NCI-H1436 treated with DMSO at 0.1 percent for 48 hours (cell line): ENCODE data around the gene SHQ1.
"Not testable (repeated sequence)": the region's sequence is repeated elsewhere in the genome, so short reads cannot be mapped to it uniquely, and the experiment has no call there.

Experiments used
- DNase-seq: peaks from one replicate; lab custom pipeline; 2025; lab: John Stamatoyannopoulos, UW

The SHQ1 gene

DNA sequence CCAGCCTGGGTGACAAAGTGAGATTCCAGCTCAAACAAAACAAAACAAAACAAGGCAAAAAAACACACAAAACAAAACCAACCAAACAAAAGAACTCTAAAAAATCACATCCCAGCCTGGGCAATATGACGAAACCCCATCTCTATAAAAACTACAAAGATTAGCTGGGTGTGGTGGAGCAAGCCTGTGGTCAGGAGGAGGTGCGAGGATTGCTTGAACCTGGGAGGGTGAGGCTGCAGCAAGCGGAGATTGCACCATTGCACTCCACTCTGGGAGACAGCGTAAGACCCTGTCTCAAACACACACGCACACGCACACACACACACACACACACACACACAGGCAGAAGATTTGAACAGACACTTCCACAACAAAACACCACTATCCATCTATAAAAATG is 99.6 kb downstream of the SHQ1 start:
- no peak for DNase-seq

DNA sequence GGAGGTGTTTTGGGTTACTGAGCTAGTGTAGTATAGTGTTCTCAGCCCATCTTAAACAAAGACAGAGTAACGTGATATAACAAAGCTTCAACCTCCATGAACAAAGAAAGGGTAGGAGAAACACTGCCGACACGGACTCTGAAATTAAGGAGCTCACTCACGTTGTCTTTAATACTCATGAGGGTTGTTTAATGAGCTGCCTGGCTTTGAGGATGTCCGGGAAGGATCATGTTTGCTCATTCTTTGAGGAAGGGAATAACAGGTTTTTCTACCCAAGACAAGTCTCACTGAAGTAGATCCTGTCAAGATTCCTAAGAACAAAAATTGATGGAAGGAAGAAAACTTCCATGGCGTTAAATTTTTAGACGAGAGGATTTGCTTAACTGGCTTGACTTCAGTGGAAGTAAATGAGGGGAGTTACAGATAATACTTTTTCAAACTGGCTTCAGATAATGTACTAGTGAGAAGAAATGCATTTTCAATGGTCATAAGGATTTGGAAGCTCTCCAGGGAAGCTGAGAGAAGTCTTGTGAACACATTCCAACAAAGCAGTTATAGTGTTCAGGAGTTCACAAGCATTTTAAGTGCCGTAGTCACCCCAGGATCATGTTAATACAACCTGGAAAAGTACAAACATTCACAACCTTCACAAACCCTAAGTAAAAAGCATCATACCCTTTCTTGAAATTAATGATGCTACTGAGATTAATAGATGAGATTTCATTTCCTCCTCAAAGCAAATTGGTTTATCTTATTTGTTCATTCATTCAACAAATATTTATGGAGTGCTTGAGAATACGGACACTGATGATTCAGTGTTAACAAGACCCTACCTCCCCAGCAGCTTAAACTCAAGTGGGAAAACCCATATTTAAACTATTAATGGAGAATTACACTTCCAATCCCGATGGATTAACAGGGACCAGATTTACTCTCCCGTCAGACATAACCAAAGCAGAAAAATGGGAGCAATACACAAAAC is 101.5 kb downstream of the SHQ1 start:
- no peak for DNase-seq

DNA sequence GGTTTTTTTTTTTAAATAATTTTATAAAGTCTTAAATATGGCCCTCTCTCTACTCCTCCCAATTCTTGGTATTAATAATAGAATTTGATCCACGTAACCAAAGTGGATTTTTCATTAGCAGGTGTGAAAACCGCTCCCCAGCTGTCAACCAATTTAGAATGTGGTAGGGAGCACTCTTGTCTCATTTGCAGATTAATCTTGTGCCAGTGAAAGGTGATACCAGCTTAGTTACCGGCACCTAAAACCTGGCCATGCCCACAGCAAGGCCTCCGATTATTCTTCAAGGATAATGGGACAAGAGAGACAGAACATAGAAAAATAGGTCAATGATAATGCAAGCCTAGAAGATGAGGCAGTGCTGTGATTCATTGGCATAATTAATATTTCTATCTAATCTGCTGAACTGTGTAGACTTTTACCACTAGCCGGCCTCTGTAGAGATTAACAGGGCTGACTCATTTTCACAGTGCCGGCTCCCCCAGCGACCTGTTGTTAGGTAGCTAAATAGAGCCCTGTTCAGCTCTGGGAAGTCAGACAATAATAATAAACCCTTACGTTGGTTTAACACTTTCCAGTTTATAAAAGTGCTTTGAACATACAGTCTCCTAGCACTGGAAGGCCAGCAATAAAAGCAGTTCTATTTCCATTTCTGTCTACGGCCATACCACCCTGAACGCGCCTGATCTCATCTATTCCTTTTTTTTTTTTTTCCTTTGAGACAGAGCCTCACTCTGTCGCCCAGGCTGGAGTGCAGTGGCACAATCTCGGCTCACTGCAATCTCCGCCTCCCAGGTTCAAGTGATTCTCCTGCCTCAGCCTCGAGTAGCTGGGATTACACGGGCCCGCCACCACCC is 102.9 kb downstream of the SHQ1 start:
- no peak for DNase-seq

DNA sequence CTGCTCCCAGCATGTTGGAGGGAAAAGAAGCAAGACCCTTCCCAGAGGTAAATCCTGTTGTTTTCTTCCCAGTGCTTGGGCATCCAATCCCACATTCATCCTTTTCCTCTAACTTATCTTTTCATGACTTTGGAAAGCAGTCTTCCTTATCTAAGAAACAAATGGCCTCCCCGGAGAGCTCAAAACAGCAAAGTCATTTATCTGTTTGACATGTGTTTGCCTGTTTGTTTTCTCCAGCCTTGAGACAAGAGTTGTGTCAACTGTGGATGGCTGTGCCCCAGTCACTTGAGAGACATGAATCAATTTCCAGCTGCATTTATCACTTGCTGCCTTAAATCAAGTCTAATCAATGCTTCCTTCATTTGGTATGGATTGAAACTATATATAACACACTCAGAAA is 103.9 kb downstream of the SHQ1 start:
- no peak for DNase-seq

DNA sequence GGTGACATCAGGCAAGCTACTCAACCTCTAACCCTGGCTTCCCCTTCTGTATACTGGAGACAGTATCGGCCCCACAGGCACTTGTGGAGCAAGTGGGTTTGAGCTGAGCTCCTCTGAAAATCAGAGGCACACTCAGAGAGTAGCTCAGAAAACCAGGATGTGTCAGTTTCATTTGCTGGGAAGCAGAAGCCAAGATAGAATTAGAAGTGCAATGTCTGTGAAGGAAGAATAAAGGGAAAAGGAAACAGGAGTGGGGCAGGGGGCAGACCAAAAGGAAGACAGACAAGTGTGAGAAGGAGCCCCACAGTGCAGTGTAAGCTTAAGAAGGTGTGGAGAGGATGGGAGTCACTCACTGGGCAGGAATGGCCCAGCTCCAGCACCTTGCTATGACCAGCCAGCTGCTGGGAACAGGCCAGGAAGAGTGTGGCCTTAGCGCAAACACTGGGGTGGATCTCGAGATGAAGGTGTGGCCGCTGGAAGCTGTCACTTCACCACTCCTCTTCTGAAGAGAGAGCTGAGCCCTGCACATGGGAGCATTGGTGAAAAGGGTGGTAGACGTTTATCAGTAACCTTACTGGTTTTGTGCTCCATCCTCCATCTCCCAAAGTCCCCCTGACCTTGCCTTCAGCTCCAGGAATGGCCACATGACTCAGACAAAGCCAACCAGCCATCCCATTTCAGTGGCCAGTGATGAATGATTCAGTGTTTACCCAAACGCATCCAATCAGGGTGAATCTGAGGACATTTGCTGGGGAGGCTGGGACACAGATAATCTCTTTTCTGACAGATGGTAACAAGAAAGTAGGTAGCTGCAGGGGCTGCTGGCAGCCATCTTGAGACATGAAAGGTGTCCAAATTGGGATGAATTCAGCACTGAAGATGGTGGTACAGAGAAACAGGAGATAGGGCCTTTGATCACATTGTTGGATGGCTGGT is 108.4 kb downstream of the SHQ1 start:
- DNase-seq = no peak

DNA sequence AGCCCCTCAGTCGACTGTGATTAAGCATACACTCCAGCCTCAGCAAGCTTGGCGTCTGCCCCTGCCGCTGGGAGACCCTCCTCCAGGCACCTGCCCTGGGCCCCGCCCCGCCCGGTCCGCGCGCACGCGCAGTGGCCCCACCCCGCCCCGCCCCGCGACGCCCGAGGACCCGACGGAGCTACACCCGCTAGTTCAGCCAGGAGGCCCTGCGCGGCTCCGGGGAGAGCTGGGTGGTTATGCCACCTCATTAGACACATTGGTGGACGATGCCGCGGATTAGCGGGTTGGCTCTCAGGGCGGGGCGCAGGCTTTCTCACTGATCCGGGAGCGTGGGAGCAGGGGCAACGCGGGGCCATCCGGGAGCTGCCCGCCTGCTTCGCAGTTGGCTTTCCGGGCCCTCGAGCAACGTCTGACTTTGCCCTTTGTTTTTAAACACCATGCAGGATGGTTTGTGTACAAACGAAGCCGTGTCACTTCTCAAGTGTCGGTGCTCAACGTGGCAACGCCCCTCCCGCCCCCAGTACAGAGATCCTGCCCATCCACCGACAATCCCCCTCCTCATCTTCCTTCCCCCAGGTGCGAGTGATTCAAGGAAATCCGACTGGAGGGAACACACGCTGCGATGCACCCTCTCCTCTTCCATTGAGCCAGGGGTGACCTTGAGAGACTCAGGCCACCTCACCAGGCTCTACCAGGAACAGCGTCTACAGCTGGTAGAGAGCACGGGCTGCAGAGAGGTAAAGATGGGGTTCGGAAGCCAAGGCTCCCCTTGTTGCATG is 109.3 kb downstream of the SHQ1 start:
- DNase-seq = no peak

DNA sequence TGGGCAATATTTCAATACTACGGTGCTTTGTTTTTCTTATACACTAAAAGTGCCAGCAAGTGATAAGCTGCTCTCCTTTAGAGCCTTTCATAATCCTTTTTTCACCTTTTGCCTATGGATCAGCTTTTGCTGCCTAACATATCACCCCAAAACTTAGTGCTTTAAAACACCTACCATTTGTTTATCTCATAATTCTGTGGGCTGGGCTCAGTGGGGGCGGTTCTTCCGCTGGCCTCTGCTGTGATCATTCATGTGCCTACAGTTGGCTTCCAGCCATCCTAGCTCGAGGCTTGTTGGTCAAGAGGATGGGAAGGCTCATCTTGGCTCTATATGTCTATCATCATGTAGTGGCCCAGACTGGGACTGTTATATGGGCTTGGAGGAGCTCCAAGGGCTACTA is 113.2 kb downstream of the SHQ1 start:
- DNase-seq = not testable (repeated sequence)

DNA sequence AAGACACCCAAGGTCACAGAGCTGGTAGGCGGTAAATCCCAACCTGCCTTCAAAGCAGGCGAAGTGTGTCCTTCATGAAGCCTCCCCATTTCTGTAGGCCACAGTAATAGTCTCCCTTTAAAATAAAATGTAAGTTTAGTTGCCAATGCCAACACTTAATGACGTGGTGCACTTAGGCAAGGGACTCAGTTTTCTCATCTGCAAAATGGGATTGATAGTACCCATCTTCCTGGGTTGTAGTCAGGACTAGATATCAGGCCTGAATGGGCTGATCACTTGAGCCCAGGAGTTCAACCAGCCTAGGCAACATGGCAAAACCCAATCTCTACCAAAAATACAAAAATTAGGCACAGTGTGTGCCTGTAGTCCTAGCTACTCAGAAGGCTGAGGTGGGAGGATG is 114.6 kb downstream of the SHQ1 start:
- no peak for DNase-seq

DNA sequence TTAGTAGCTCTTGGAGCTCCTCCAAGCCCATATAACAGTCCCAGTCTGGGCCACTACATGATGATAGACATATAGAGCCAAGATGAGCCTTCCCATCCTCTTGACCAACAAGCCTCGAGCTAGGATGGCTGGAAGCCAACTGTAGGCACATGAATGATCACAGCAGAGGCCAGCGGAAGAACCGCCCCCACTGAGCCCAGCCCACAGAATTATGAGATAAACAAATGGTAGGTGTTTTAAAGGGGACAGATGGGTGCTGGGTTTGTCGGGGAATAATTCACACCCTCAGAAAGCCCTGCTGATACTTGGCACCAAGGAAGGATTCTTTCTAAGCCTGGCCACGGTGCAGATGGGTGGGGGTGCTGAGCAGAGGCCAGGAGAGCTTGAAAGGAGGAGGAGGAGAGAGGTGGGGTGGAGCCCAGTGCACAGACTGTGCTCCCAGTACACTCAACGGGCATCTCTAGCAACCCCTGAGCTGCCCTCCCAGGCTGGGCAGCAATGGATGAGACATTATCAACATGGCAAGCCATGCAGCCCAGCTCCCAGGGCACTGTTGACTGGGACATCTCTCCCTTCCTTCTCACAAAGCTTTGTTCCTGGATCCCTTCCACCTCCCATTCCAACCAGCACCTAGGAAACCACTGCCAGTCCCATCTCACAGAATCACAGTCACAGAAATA is 115.4 kb downstream of the SHQ1 start:
- DNase-seq = not testable (repeated sequence)

DNA sequence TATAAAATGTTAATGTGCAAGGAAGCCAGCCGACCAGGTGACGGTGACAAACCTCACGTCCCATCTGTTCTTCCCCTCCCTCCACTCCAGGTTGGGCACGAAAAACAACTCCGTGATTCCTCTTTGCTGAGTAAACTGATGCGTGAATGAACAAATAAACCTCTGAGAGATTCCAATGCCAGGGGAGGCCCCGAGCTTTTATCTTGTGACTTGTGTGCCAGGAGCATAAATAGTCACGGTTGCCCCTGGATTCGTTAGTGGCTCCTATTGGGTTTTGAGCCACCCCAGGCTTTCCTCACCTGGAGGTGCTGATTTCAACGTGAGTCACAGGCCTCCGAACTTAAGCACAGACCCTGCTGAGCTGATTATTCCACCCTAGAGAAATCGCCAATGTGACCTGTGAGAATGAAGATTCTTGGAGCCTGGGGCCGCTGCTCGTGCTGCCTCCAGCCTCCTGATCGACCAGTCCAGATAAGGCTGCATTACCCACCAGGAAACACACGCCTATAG is 119.2 kb downstream of the SHQ1 start:
- no peak for DNase-seq

DNA sequence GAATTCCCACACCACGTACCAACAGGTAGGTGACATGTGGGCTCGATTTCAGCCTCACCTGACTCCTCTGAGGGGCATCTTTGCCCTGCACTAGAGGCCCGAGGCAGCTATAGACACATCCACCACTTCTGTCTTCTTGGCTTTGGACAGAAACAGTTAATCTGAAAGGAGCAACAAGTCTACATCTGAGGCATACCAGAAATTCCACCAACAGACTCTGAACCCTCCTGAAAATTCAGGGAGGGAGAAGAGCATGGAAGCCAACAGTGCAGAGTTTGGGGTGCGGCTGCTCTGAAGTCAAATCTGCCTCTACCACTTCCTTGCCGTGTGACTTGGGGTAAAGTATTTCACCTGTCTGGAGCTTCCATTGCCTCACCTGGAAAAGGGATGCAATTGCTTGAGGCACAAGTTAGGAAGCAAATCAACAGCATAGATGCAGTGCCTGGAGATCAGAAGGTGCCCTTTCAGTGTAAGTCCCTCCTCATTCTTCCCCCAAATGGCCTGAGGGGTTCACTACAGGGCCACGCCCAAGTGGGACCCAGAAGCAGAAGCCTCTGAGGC is 119.8 kb downstream of the SHQ1 start:
- no peak for DNase-seq

DNA sequence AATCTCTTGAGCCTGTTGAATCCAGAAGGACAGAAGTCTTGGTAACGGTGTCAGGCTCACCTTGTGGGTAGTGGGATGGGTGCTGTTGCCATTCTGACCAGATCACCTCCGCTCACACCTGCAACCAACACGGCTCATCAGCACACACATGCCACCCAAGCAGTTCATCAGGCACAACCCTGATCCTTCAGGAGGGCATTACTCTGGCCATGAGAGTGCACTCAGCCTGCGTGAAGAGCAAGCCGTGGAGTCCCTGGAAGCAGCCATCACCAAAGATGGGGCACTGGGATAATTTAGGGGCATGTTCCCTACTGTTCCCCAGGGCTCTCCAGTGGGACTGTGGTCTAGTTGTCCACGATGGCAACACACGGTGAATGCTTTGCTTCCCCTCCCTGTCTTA is 120.5 kb downstream of the SHQ1 start:
- no peak for DNase-seq

DNA sequence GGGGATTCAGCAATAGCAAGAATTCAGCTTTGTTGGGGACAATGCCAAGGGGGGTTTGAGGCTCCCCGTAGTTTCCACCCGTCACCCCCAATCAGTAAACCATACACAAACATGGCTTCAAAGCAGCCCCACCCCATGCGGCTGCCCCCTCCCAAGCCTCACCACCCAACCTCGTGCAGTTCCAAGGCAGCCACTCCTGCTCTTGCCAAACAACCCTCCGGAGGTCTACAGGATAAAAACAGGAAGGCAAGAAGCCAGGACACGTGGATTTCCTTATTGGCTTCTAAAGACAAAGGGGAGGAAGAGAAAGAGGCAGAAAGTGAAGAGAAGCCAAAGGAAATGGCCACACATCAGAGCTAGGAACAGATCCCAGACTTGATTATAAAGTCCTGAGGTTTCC is 121.1 kb downstream of the SHQ1 start:
- no peak for DNase-seq

DNA sequence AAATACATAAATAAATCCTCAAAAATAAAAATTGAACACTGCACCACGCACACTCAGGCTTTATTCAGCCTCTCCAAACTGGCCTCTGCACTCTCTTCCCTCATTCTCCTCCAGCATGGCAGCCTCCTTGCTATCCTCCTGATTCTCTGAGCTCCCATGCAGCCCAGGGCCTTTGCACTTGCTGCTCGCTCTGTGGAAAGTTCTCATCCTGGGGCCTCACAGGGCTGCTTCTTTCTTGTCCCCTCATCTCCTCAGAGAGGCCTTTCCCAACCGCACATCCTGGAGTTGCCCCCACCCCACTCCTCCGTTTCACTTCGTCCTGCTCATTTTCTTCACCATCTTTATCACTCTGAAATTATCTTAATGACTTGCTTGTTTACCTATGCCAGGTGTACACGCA is 123.0 kb downstream of the SHQ1 start:
- DNase-seq = no peak

DNA sequence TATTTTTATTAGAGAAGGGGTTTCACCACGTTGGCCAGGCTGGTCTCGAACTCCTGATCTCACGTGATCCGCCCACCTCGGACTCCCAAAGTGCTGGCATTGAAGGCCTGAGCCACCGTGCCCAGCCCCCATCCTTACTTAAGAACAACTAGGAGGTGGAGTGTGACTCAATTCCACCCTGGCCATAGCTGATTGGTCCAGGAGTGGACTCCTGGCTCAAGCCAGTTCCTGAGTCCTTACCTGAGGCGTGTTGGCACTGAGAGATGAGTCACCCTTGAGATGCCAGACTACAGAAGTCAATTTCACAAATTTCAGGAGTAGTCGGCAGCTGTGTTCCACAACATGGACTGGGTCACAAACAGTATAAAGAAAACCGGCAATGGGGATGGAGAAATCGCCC is 124.2 kb downstream of the SHQ1 start:
- DNase-seq = no peak

DNA sequence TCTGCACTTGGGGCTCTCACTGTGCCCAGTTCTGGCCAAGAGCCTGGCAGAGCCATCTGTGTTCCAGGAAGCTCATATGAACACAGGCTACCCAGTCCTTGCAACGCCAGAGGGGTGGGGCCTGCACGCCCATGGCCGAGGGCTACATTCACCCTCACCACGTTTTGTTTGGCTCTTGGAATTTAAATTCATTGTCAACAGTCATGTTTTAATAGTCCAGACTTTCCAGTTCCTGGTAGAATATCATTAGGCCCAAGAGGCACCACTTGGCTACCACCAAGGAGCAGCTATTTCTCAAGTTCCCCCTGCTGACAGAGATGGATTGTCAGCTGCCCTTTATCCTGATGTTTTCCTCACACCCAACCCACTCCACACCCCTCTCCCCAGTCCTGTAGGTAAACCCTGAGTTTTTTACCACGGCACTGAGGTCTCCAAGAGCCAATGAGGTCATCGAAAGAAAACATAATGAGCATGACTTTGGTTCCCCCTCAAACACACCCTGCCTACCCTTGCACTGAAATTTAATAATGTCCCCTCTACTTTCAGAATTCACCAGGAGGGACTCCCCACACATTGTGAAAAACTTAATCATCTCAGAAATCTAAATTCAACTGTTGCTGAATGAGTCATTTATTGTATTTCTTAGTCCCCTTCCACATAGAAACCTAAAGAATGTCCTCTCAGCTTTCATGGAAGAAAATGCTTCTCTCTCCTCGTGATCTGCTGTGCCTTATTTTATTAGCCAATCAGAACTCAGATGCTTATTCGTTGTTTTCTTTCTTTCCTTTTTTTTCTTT is 125.1 kb downstream of the SHQ1 start:
- no peak for DNase-seq

DNA sequence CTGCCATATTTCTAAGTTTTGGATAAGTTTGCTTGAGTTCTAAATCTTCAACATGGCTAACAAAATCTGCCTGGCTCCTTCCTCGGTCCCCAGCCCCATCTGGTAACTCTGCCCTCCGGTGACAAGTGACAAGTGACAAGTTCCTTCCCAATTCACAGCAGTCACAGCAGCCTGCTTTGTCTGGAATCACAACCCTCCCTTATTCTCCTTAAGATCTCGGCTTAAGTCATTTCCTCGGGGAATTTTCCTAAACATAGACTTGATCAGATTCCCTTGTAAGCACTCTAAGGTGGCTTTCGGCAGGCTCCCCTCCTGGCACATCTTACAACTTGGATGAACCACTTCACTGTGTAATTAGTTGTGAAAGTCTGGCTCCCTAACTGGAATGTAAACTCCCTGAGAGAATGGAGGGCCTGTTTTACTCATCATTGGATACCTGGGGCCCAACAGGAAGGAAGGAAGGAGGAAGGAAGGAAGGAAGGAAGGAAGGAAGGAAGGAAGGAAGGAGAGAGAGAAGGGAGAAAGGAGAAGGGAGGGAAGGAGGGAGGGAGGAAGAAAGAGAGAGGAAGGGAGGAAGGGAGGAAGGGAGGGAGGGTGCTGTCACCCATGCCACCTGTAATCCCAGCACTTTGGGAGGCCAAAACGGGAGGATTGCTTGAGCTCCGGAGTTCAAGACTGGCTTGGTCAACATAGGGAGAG is 126.4 kb downstream of the SHQ1 start:
- DNase-seq = no peak

DNA sequence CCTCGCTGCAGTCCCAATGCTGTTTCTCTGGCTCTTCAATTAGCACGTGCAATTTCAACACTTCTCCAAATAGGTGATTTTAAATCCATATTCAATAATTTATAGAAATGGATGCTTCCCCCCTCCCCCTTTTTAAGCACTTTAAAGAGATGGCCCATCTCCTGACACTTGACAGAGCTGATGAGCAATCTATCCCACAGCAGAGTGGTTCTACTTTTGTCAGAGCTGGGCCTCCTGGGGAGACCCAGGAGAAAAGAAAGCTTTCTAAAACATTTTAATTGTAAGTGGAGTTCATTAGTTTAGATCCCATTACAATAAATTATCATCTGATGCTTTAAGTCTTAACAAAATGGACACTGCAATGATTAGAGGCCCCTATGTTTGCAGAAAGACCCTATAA is 127.7 kb downstream of the SHQ1 start:
- no peak for DNase-seq

DNA sequence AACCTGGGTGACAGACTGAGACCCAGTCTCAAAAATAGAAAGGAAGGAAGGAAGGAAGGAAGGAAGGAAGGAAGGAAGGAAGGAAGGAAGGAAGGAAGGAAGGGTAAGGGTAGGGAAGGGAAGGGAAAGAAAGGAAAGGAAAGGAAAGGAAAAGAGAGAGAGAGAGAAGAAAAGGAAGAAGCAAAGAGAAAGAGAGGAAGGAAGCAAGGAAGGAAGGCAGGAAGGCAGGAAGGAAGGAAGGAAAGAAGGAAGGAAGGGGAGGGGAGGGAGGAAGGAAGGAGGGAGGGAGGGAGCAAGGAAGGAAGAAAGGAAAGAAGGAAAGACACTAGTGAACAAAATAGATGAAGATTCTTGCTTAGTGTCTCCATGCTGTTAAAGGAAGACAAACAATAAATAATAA is 129.1 kb downstream of the SHQ1 start:
- DNase-seq = no peak
